Parathyroid adenoma (tissue), 2 donors: ENCODE results near the gene FAM193B.

Experiments
- H2AFZ ChIP-seq: fragments of 300-600 bp; sonication (generic); one replicate; pipeline ENCODE4 v1.7.0; 2017; ENCODE audit warnings: antibody characterized with exemption, mild to moderate bottlenecking
- H3K27ac ChIP-seq: fragments of 300-600 bp; sonication (generic); one replicate; pipeline ENCODE4 v1.7.0; 2017
- H3K27me3 ChIP-seq: fragments of 300-600 bp; sonication (generic); one replicate; pipeline ENCODE4 v1.7.0; 2017; ENCODE audit warnings: low read length; ENCODE audit not compliant: control insufficient read depth, insufficient read depth
- H3K36me3 ChIP-seq: fragments of 300-600 bp; sonication (generic); one replicate; pipeline ENCODE4 v1.7.0; 2017; ENCODE audit warnings: low read length; ENCODE audit not compliant: control insufficient read depth, insufficient read depth
- H3K4me1 ChIP-seq: fragments of 300-600 bp; sonication (generic); one replicate; pipeline ENCODE4 v1.7.0; 2017; ENCODE audit warnings: control low read depth
- H3K4me2 ChIP-seq: fragments of 300-600 bp; sonication (generic); one replicate; pipeline ENCODE4 v1.7.0; 2017; ENCODE audit warnings: low read length
- H3K4me3 ChIP-seq: fragments of 300-600 bp; sonication (generic); one replicate; pipeline ENCODE4 v1.7.0; 2017; ENCODE audit warnings: low read depth, low read length
- H3K79me2 ChIP-seq: fragments of 300-600 bp; sonication (generic); one replicate; pipeline ENCODE4 v1.7.0; 2017; ENCODE audit warnings: control low read depth
- H3K9ac ChIP-seq: fragments of 300-600 bp; sonication (generic); one replicate; pipeline ENCODE4 v1.7.0; 2017; ENCODE audit warnings: mild to moderate bottlenecking
- H3K9me3 ChIP-seq: fragments of 300-600 bp; sonication (generic); one replicate; pipeline ENCODE4 v1.7.0; 2017; ENCODE audit warnings: low read length; ENCODE audit not compliant: control insufficient read depth
- CTCF ChIP-seq: fragments of 300-600 bp; sonication (generic); IDR thresholded peaks from one replicate; pipeline ENCODE4 v1.7.0; 2017; ENCODE audit warnings: antibody characterized with exemption, mild to moderate bottlenecking
- donor health status: primary hyperparathyroidism.

FAM193B gene

GRCh38 chr5:177545487-177546257 lies 8.7 kb downstream of the FAM193B start:
- Histone ChIP-seq H3K4me3 (no peak overlapping the region), H3K79me2 (peaks cover 72% of the 10 kb centered on the region), H2AFZ (no peak overlapping the region), H3K9me3 (no peaks in the 10 kb centered on the region), H3K27ac (no peak overlapping the region), H3K4me2 (no peak overlapping the region), H3K4me1 (no peaks in the 10 kb centered on the region), H3K27me3 (no peaks in the 10 kb centered on the region), H3K9ac (no peak overlapping the region), H3K36me3 (no peaks in the 10 kb centered on the region)
- TF ChIP-seq CTCF = no peak

- Histone ChIP-seq H3K4me2 (no peak overlapping the region), H3K27me3 (no peaks in the 10 kb centered on the region), H3K4me3 (no peak overlapping the region), H3K36me3 (no peaks in the 10 kb centered on the region), H3K9me3 (no peaks in the 10 kb centered on the region), H2AFZ (no peak overlapping the region), H3K79me2 (peaks cover 46% of the 10 kb centered on the region), H3K9ac (no peak overlapping the region), H3K4me1 (no peaks in the 10 kb centered on the region), H3K27ac (no peak overlapping the region)
- TF ChIP-seq CTCF = no peak
These were observed 11.4 kb downstream of the FAM193B start for GRCh38 chr5:177542816-177543465.

- H3K4me2 ChIP-seq = no peak overlapping the region
- no peak overlapping the region for H3K27ac ChIP-seq
- peaks cover 1% of the 10 kb centered on the region for H3K4me1 ChIP-seq
- no peak overlapping the region for H2AFZ ChIP-seq
- no peak overlapping the region for H3K9ac ChIP-seq
- TF ChIP-seq CTCF = no peak
- H3K36me3 ChIP-seq = no peaks in the 10 kb centered on the region
- no peak overlapping the region for H3K4me3 ChIP-seq
- H3K9me3 ChIP-seq = no peaks in the 10 kb centered on the region
- peaks cover 28% of the 10 kb centered on the region for H3K79me2 ChIP-seq
- H3K27me3 ChIP-seq = no peaks in the 10 kb centered on the region
These were observed 13.9 kb downstream of the FAM193B start for GRCh38 chr5:177540438-177540837.

- peaks cover 8% of the 10 kb centered on the region for H3K4me1 ChIP-seq
- H3K27ac ChIP-seq = no peak overlapping the region
These were observed 15.0 kb downstream of the FAM193B start for GRCh38 chr5:177539411-177539810.

More at GRCh38 chr5:177539411-177539810, 15.0 kb downstream of the FAM193B start:
- no peak overlapping the region for H3K4me2 ChIP-seq
- peaks cover 22% of the 10 kb centered on the region for H3K79me2 ChIP-seq
- H3K9ac ChIP-seq = no peak overlapping the region
- H3K36me3 ChIP-seq = no peaks in the 10 kb centered on the region
- no peaks in the 10 kb centered on the region for H3K9me3 ChIP-seq
- no peak for TF ChIP-seq CTCF
- H2AFZ ChIP-seq = no peak overlapping the region
- H3K27me3 ChIP-seq = no peaks in the 10 kb centered on the region
- no peak overlapping the region for H3K4me3 ChIP-seq
